B cell (primary cell): ENCODE results near the gene EYA3. TPM values are rescaled to one million over a fixed set of nuclear protein-coding genes. Genes with fewer than 3 reads are reported as not detected.

Experiments used
- ATAC-seq: fragments of 200-7000 bp; cut with Tn5 transposase; one replicate; pipeline ENCODE4 v1.10.0; 2021; ENCODE audit warnings: low read depth, mild to moderate bottlenecking, moderate number of reproducible peaks, moderate library complexity
- CTCF ChIA-PET: fragments of 350-600 bp; sonication (Branson Sonifier 250); formaldehyde crosslinking; loops from one replicate; lab custom pipeline; 2021; ENCODE audit warnings: antibody characterized with exemption, inconsistent platforms; lab: Charles Lee
- POLR2A ChIA-PET: fragments of 350-600 bp; sonication (Branson Sonifier 250); formaldehyde crosslinking; loops from one replicate; lab custom pipeline; 2021; ENCODE audit warnings: antibody characterized with exemption; lab: Charles Lee
- DNase-seq: peaks from one replicate; pipeline ENCODE4 v3.0.0; 2013
- H2AFZ ChIP-seq: 2 replicates; pipeline ENCODE4 v1.6.1; 2012; ENCODE audit warnings: mild to moderate bottlenecking, low read depth, low read length; ENCODE audit not compliant: insufficient read depth, poor library complexity, severe bottlenecking
- H3K27ac ChIP-seq, 2 donors: 1 replicate in 1 of 2; 2 replicates in 1 of 2; pipeline ENCODE4 v1.5.1; 2012 to 2013; ENCODE audit warnings: low read length in 2 of 2, mild to moderate bottlenecking in 2 of 2, moderate library complexity in 1 of 2
- H3K27me3 ChIP-seq, 4 experiments: fragments of 200-600 bp in 1 of 4; sonication (generic) in 1 of 4; replicated peaks in 1 of 4; 1 replicate in 2 of 4; 2 replicates in 2 of 4; pipeline versions ENCODE4 v1.6.1 to v1.7.0; 2013 to 2016; ENCODE audit warnings: low read length in 3 of 4, mild to moderate bottlenecking in 2 of 4, mixed read lengths in 1 of 4, moderate library complexity in 1 of 4; ENCODE audit not compliant: insufficient read depth in 4 of 4, control insufficient read depth in 3 of 4; ENCODE audit errors: control extremely low read depth in 1 of 4
- H3K36me3 ChIP-seq, 2 experiments: replicated peaks in 1 of 2; 1 replicate in 1 of 2; 2 replicates in 1 of 2; pipeline versions ENCODE4 v1.6.1 to v1.7.1; 2013; ENCODE audit warnings: low read length in 1 of 2; ENCODE audit not compliant: insufficient read depth in 2 of 2, control insufficient read depth in 1 of 2; ENCODE audit errors: control extremely low read depth in 1 of 2, extremely low read depth in 1 of 2
- H3K4me1 ChIP-seq, 2 donors: fragments of 200-600 bp in 1 of 2; sonication (generic) in 1 of 2; 1 replicate in 1 of 2; 2 replicates in 1 of 2; pipeline versions ENCODE4 v1.5.1 to v1.6.1; 2013 to 2017; ENCODE audit warnings: low read length in 2 of 2; ENCODE audit not compliant: control insufficient read depth in 2 of 2, insufficient read depth in 2 of 2
- H3K4me2 ChIP-seq: replicated peaks from 2 replicates; pipeline ENCODE3; 2012; ENCODE audit warnings: mild to moderate bottlenecking, low read depth, low read length; ENCODE audit not compliant: poor library complexity, severe bottlenecking
- H3K4me3 ChIP-seq, 5 experiments: fragments of 200-600 bp in 1 of 5; sonication (generic) in 1 of 5; 1 replicate in 3 of 5; 2 replicates in 2 of 5; pipeline versions ENCODE4 v1.5.1 to v1.7.0; 2011 to 2016; ENCODE audit warnings: low read length in 4 of 5, mild to moderate bottlenecking in 4 of 5, low read depth in 2 of 5, control low read depth in 1 of 5, moderate library complexity in 1 of 5; ENCODE audit not compliant: insufficient read depth in 1 of 5; ENCODE audit errors: control extremely low read depth in 1 of 5, extremely low read depth in 1 of 5
- H3K79me2 ChIP-seq: fragments of 200-600 bp; sonication (generic); one replicate; pipeline ENCODE4 v1.6.0; 2016; ENCODE audit warnings: low read length; ENCODE audit not compliant: control insufficient read depth, insufficient read depth
- H3K9ac ChIP-seq: fragments of 200-600 bp; sonication (generic); 2 replicates; pipeline ENCODE4 v1.6.1; 2017; ENCODE audit warnings: mild to moderate bottlenecking, low read length, moderate library complexity
- H3K9me3 ChIP-seq, 3 donors: one replicate each; pipeline versions ENCODE4 v1.6.1 to v1.7.1; 2013; ENCODE audit warnings: low read length in 2 of 3; ENCODE audit not compliant: control insufficient read depth in 2 of 3, insufficient read depth in 1 of 3; ENCODE audit errors: control extremely low read depth in 1 of 3
- H4K20me1 ChIP-seq: 2 replicates; pipeline ENCODE4 v1.6.0; 2012; ENCODE audit warnings: mild to moderate bottlenecking, low read length; ENCODE audit not compliant: insufficient read depth, control insufficient read depth, poor library complexity, severe bottlenecking
- H3K27ac Mint-ChIP-seq: one replicate; pipeline ENCODE4 v1.8.0; 2021; ENCODE audit warnings: mixed read lengths
- H3K27me3 Mint-ChIP-seq: one replicate; pipeline ENCODE4 v1.8.0; 2021; ENCODE audit warnings: mixed read lengths
- H3K4me1 Mint-ChIP-seq: one replicate; pipeline ENCODE4 v1.8.0; 2021; ENCODE audit warnings: mixed read lengths
- H3K4me3 Mint-ChIP-seq: one replicate; pipeline ENCODE4 v1.8.0; 2021; ENCODE audit warnings: mixed read lengths
- H3K9me3 Mint-ChIP-seq: one replicate; pipeline ENCODE4 v1.8.0; 2022; ENCODE audit warnings: mixed read lengths; ENCODE audit not compliant: insufficient read depth
- CTCF ChIP-seq: fragments of 200-600 bp; IDR thresholded peaks from one replicate; pipeline ENCODE4 v1.8.0; 2022; ENCODE audit warnings: antibody characterized with exemption, mild to moderate bottlenecking
- EZH2 ChIP-seq: IDR thresholded peaks from 2 replicates; pipeline ENCODE4 v1.6.1; 2012; ENCODE audit warnings: borderline replicate concordance, low read depth, mild to moderate bottlenecking, moderate library complexity, low read length; ENCODE audit not compliant: insufficient read depth, poor library complexity, severe bottlenecking
- WGBS: methylation state at CpG from one replicate; pipeline ENCODE4 v1.1.5; 2013; ENCODE audit warnings: missing lambda C conversion rate; ENCODE audit not compliant: insufficient coverage; 5-methylcytosine and 5-hydroxymethylcytosine counted together
- intact Hi-C: fragments of 100-400 bp; cut with micrococcal nuclease; formaldehyde crosslinking; loops from one replicate; pipeline ENCODE4 v1.10.0; 2022
- polyA plus RNA-seq: library from polyadenylated mRNA; depleted of rRNA; stranded (reverse); fragments of >200 nt; gene quantifications from 2 replicates; pipeline ENCODE4 v1.2.3, GENCODE V29; 2012
- total RNA-seq, 2 donors: library from RNA; stranded (reverse); fragments of 120-200 nt in 1 of 2; gene quantifications; 1 replicate in 1 of 2; 2 replicates in 1 of 2; pipeline versions ENCODE4 v1.2.3 to v1.2.4, GENCODE V29; 2013 to 2022

EYA3 gene
- total and polyA plus RNA-seq, 2 donors (not counting 1 experiment from before 2014, with no cell fraction given) = 14.1 to 31.3 TPM

- Histone ChIP-seq H2AFZ (no peak overlapping the region), H3K9ac (no peak overlapping the region), H3K27me3 (no peaks in the 10 kb centered on the region), H3K9me3 (no peaks in the 10 kb centered on the region), H4K20me1 (no peaks in the 10 kb centered on the region), H3K4me3 (no peak overlapping the region), H3K79me2 (no peaks in the 10 kb centered on the region), H3K4me1 (no peaks in the 10 kb centered on the region), H3K36me3 (no peaks in the 10 kb centered on the region), H3K4me2 (no peak overlapping the region), H3K27ac (no peak overlapping the region)
- Mint-ChIP-seq H3K4me1 (no peaks in the 10 kb centered on the region), H3K27ac (no peak overlapping the region), H3K4me3 (no peak overlapping the region), H3K27me3 (no peaks in the 10 kb centered on the region), H3K9me3 (no peaks in the 10 kb centered on the region)
- ChIA-PET CTCF (interaction anchor here (0.6 to 1.8 kb wide), 7 partner anchors 17 to 143 kb away, joined by 3 to 10 read pairs (median 3); no protein-coding TSS in a partner anchor), POLR2A (no interaction called here)
- peak; percentile 39 for ATAC-seq
- TF ChIP-seq CTCF = no peak
- no peak for TF ChIP-seq EZH2
- 99% methylated on average over 10 of the region's 17 CpGs for WGBS
- DNase-seq = no peak
- intact Hi-C loops = no loop called here
These were observed 8.0 kb upstream of the EYA3 start for GRCh38 chr1:28096210-28097099.
